K562 (cell line): ENCODE data around the gene MMP23B. TPM values are rescaled to one million over a fixed set of nuclear protein-coding genes. Genes with fewer than 3 reads are reported as not detected.

ENCODE experiments used
- BHLHE40 ChIP-seq: IDR thresholded peaks from 2 replicates; pipeline ENCODE4 v1.6.1; 2011; ENCODE audit warnings: low read length, improper control_type of control experiment
- ELF1 ChIP-seq: fragments of 200-800 bp; sonication (Bioruptor generic); IDR thresholded peaks from 2 replicates; pipeline ENCODE4 v1.6.1; 2016; ENCODE audit warnings: missing genetic modification characterization, missing compliant biosample characterization
- FOSL1 ChIP-seq: fragments of 200-800 bp; sonication (Bioruptor generic); conservative IDR thresholded peaks from 2 replicates; pipeline ENCODE4 v1.6.1; 2016; ENCODE audit warnings: missing genetic modification characterization, missing compliant biosample characterization
- FOXP1 ChIP-seq: sonication (generic); formaldehyde crosslinking; IDR thresholded peaks from 2 replicates; pipeline ENCODE4 v1.8.0; 2022; ENCODE audit warnings: mild to moderate bottlenecking, missing genetic modification reagents
- HMG20A ChIP-seq: fragments of 450-650 bp; formaldehyde crosslinking; conservative IDR thresholded peaks from 2 replicates; pipeline ENCODE4 v1.4.0; 2020; ENCODE audit warnings: mild to moderate bottlenecking, mixed read lengths
- KDM2B ChIP-seq: fragments of 250-450 bp; sonication (Bioruptor Pico); IDR thresholded peaks from 2 replicates; pipeline ENCODE4 v1.8.0; 2021; ENCODE audit warnings: mild to moderate bottlenecking, moderate library complexity
- NBN ChIP-seq: fragments of 450-650 bp; IDR thresholded peaks from 2 replicates; pipeline ENCODE4 v1.6.1; 2016; ENCODE audit warnings: low read depth, mild to moderate bottlenecking
- NR2C1 ChIP-seq, 2 experiments: fragments of 450-650 bp; IDR thresholded peaks; 2 replicates each; pipeline ENCODE4 v1.6.1; 2017; ENCODE audit warnings: mild to moderate bottlenecking in 2 of 2, antibody characterized with exemption in 1 of 2, inconsistent platforms in 1 of 2, missing compliant biosample characterization in 1 of 2, missing genetic modification characterization in 1 of 2
- NUFIP1 ChIP-seq: fragments of 450-650 bp; IDR thresholded peaks from 2 replicates; pipeline ENCODE4 v1.6.1; 2018; ENCODE audit not compliant: partially characterized antibody
- PHF20 ChIP-seq: fragments of 450-650 bp; IDR thresholded peaks from 2 replicates; pipeline ENCODE4 v1.6.1; 2018; ENCODE audit not compliant: partially characterized antibody
- POLR2H ChIP-seq: IDR thresholded peaks from 2 replicates; pipeline ENCODE4 v1.6.1; 2016; ENCODE audit warnings: missing genetic modification characterization, low read depth, mild to moderate bottlenecking, control low read depth, missing compliant biosample characterization, moderate library complexity
- PTTG1 ChIP-seq: fragments of 450-650 bp; IDR thresholded peaks from 2 replicates; pipeline ENCODE4 v1.6.1; 2016; ENCODE audit warnings: low read depth, mild to moderate bottlenecking, missing genetic modification characterization, missing compliant biosample characterization
- RBM25 ChIP-seq: fragments of 200-400 bp; formaldehyde crosslinking; IDR thresholded peaks from 2 replicates; pipeline ENCODE4 v1.6.1; 2018; ENCODE audit warnings: low read length, low read depth, moderate library complexity; ENCODE audit not compliant: severe bottlenecking
- SIX5 ChIP-seq, 2 experiments: IDR thresholded peaks; 2 replicates each; pipeline ENCODE4 v1.6.1; 2011; ENCODE audit warnings: low read length in 2 of 2, borderline replicate concordance in 1 of 2, low read depth in 1 of 2, mild to moderate bottlenecking in 1 of 2, moderate library complexity in 1 of 2; ENCODE audit not compliant: insufficient read depth in 1 of 2
- SMARCA5 ChIP-seq: fragments of 450-650 bp; IDR thresholded peaks from 2 replicates; pipeline ENCODE4 v1.6.1; 2016
- THRAP3 ChIP-seq: fragments of 450-650 bp; IDR thresholded peaks from 2 replicates; pipeline ENCODE4 v1.6.1; 2016; ENCODE audit warnings: mild to moderate bottlenecking, inconsistent platforms, borderline replicate concordance
- ZNF146 ChIP-seq: IDR thresholded peaks from one replicate; pipeline ENCODE4 v1.6.1; 2018; ENCODE audit warnings: missing compliant biosample characterization; ENCODE audit not compliant: unreplicated experiment
- ZNF41 ChIP-seq: fragments of 250-450 bp; sonication (Bioruptor Pico); conservative IDR thresholded peaks from 2 replicates; pipeline ENCODE4 v1.4.0; 2020; ENCODE audit warnings: mild to moderate bottlenecking
- ZNF57 ChIP-seq: fragments of 450-650 bp; formaldehyde crosslinking; IDR thresholded peaks from 2 replicates; pipeline ENCODE4 v1.4.0; 2020; ENCODE audit warnings: mild to moderate bottlenecking, moderate library complexity
- ZNF584 ChIP-seq: fragments of 200-800 bp; sonication (Bioruptor generic); IDR thresholded peaks from 2 replicates; pipeline ENCODE4 v1.6.1; 2016; ENCODE audit warnings: low read depth, mild to moderate bottlenecking, missing genetic modification characterization, missing compliant biosample characterization
- ZNF589 ChIP-seq: fragments of 200-800 bp; sonication (Bioruptor generic); IDR thresholded peaks from 2 replicates; pipeline ENCODE4 v1.6.1; 2016; ENCODE audit warnings: low read depth, missing genetic modification characterization, missing compliant biosample characterization
- ZNF696 ChIP-seq: fragments of 250-450 bp; sonication (Bioruptor Pico); conservative IDR thresholded peaks from 2 replicates; pipeline ENCODE4 v1.4.0; 2020; ENCODE audit warnings: mild to moderate bottlenecking, moderate library complexity
- ZNF75A ChIP-seq: fragments of 450-650 bp; formaldehyde crosslinking; IDR thresholded peaks from 2 replicates; pipeline ENCODE4 v1.4.0; 2020; ENCODE audit warnings: mild to moderate bottlenecking
- polyA plus RNA-seq, 8 experiments: library from polyadenylated mRNA; depleted of rRNA in 4 of 8; stranded (reverse) in 5 of 8; unstranded in 3 of 8; fragments of >200 nt; fragmentation: Nextera tagmentation in 2 of 8; fragmentation: Illumina TruSeq in 1 of 8; extraction: Ambion mirVana in 2 of 8; extraction: Trizol in 1 of 8; gene quantifications; 2 replicates each; pipeline versions ENCODE4 v1.2.1 to v1.2.3, GENCODE V29; 2011 to 2014; ENCODE audit warnings: inconsistent platforms in 1 of 8, missing spikeins in 1 of 8
- total RNA-seq, 7 experiments: library from RNA; depleted of rRNA in 6 of 7; stranded (reverse); fragments of >200 nt in 6 of 7; fragmentation: Illumina TruSeq in 2 of 7; extraction: Trizol in 2 of 7; gene quantifications; 2 replicates each; pipeline versions ENCODE4 v1.2.1 to v1.2.3, GENCODE V29; 2011 to 2021; ENCODE audit warnings: low replicate concordance in 1 of 7
- TF ChIP-seq, protein P1 (sequence below), 2 experiments: IDR thresholded peaks; 2 replicates each; pipeline ENCODE4 v1.6.1; 2011; ENCODE audit warnings: borderline replicate concordance in 1 of 2, control low read depth in 1 of 2, low read depth in 1 of 2, low read length in 1 of 2, mild to moderate bottlenecking in 1 of 2, mixed read lengths in 1 of 2, moderate library complexity in 1 of 2; ENCODE audit not compliant: insufficient read depth in 1 of 2, insufficient read length in 1 of 2, poor library complexity in 1 of 2, severe bottlenecking in 1 of 2; ENCODE audit errors: extremely low read depth in 1 of 2
- TF ChIP-seq, protein P2 (sequence below): fragments of 250-450 bp; sonication (Bioruptor Pico); IDR thresholded peaks from 2 replicates; pipeline ENCODE4 v1.8.0; 2022; ENCODE audit warnings: moderate library complexity, mild to moderate bottlenecking, inconsistent platforms
- TF ChIP-seq, protein P3 (sequence below): fragments of 250-450 bp; sonication (Bioruptor Pico); IDR thresholded peaks from 2 replicates; pipeline ENCODE4 v1.9.0; 2021; ENCODE audit warnings: mild to moderate bottlenecking

Gene MMP23B
- total and polyA plus RNA-seq, 9 of the 15 experiments (the other 6 are each of a cell fraction or from before 2014, with no cell fraction given) = 0.28 to 1.2 (median 0.41) TPM; not detected in 5

DNA sequence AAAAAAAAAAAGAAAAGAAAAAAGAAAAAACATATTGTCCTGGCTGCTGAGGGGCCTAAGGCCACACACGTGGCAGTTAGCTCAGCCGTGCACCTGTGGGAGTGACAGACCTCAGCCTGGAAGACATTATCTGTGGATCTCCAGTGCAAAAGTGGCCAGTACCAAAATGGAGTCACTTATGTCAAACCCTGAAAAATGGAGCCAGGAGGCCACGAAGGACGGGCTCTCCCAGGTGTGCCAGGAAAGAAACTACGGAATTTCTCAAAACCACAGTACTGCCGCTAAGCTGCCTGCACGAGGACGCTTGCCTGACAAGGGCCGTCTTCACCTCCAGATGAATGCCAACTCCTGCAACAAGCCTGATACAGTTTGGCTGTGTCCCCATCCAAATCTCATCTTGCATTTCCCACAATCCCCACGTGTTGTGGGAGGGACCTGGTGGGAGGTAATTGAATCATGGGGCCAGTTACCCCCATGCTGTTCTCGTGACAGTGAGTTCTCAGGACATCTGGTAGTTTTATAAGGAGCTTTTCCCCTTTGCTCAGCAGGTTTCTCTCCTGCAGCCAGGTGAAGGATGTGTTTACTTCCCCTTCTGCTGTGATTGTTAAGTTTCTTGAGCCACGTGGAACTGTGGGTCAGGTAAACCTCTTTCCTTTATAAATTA, 22.0 kb upstream of the MMP23B start (continued):
- no peak for TF ChIP-seq NR2C1 (IDR thresholded peaks at IDR 0.05)
- TF ChIP-seq NR2C1 (tag; IDR thresholded peaks at IDR 0.05) = peak; percentile 91
- no peak for TF ChIP-seq SIX5 (IDR thresholded peaks at IDR 0.05; ENCODE audit: borderline replicate concordance in 1 of 2, insufficient read depth in 1 of 2, low read depth in 1 of 2, low read length in 2 of 2)
- no peak for TF ChIP-seq POLR2H
- no peak for TF ChIP-seq BHLHE40
- no peak for TF ChIP-seq PHF20
- 0 out of 2 replicates have a peak, but pooled peaks have one; percentile 67 for TF ChIP-seq ZNF57 (CRISPR knock-in tag)
- TF ChIP-seq NUFIP1 = no peak
- TF ChIP-seq, protein P1, sequence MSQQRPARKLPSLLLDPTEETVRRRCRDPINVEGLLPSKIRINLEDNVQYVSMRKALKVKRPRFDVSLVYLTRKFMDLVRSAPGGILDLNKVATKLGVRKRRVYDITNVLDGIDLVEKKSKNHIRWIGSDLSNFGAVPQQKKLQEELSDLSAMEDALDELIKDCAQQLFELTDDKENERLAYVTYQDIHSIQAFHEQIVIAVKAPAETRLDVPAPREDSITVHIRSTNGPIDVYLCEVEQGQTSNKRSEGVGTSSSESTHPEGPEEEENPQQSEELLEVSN (IDR thresholded peaks at IDR 0.05; ENCODE audit: borderline replicate concordance in 1 of 2, extremely low read depth in 1 of 2, insufficient read depth in 1 of 2, insufficient read length in 1 of 2, low read depth in 1 of 2, low read length in 1 of 2, poor library complexity in 1 of 2, severe bottlenecking in 1 of 2) = peak in 1 of 2 experiments; percentile 29
- no peak for TF ChIP-seq FOSL1 (tag)
- TF ChIP-seq NBN = no peak
- peak; percentile 64; the same call in 1 of the 2 replicates for TF ChIP-seq ZNF584
- 0 out of 2 replicates have a peak, but pooled peaks have one; percentile 34 for TF ChIP-seq KDM2B (CRISPR knock-in tag)
- no peak for TF ChIP-seq ELF1 (tag)
- no peak for TF ChIP-seq SMARCA5
- TF ChIP-seq, protein P2, sequence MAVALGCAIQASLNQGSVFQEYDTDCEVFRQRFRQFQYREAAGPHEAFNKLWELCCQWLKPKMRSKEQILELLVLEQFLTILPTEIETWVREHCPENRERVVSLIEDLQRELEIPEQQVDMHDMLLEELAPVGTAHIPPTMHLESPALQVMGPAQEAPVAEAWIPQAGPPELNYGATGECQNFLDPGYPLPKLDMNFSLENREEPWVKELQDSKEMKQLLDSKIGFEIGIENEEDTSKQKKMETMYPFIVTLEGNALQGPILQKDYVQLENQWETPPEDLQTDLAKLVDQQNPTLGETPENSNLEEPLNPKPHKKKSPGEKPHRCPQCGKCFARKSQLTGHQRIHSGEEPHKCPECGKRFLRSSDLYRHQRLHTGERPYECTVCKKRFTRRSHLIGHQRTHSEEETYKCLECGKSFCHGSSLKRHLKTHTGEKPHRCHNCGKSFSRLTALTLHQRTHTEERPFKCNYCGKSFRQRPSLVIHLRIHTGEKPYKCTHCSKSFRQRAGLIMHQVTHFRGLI (CRISPR knock-in tag) = peak; percentile 91
- TF ChIP-seq ZNF696 = no peak
- peak; percentile 95 for TF ChIP-seq PTTG1
- no peak for TF ChIP-seq RBM25
- TF ChIP-seq, protein P3, sequence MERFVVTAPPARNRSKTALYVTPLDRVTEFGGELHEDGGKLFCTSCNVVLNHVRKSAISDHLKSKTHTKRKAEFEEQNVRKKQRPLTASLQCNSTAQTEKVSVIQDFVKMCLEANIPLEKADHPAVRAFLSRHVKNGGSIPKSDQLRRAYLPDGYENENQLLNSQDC (CRISPR knock-in tag) = no peak
- peak; percentile 79; the same call in 1 of the 2 replicates for TF ChIP-seq ZNF589
- TF ChIP-seq ZNF75A = 0 out of 2 replicates have a peak, but pooled peaks have one; percentile 45
- no peak for TF ChIP-seq THRAP3
- no peak for TF ChIP-seq ZNF146
- TF ChIP-seq HMG20A (CRISPR knock-in tag) = no peak
- TF ChIP-seq ZNF41 (CRISPR knock-in tag) = peak; percentile 91
- TF ChIP-seq FOXP1 (CRISPR knock-in tag) = no peak
